Activated T-helper 17 cell treated with anti-CD3 and anti-CD28 coated beads, Interleukin-2, amount 50 U/mL, for 72 hours (primary cell): ENCODE results near the gene PTPRD. TPM values are rescaled to one million over a fixed set of nuclear protein-coding genes. Genes with fewer than 3 reads are reported as not detected.

ENCODE experiments used
- ATAC-seq: fragments of 150-1000 bp; cut with Tn5 transposase; replicated peaks from 2 replicates; pipeline ENCODE4 v1.10.0; 2021; ENCODE audit warnings: mild to moderate bottlenecking, moderate library complexity
- H3K27ac Mint-ChIP-seq: one replicate; pipeline ENCODE4 v1.8.0; 2022; ENCODE audit warnings: mixed read lengths
- H3K27me3 Mint-ChIP-seq: one replicate; pipeline ENCODE4 v1.8.0; 2022; ENCODE audit warnings: mixed read lengths
- H3K36me3 Mint-ChIP-seq: one replicate; pipeline ENCODE4 v1.8.0; 2022; ENCODE audit warnings: low read depth, mild to moderate bottlenecking, mixed read lengths
- H3K4me1 Mint-ChIP-seq: one replicate; pipeline ENCODE4 v1.8.0; 2022; ENCODE audit warnings: mixed read lengths
- H3K4me3 Mint-ChIP-seq: one replicate; pipeline ENCODE4 v1.8.0; 2022; ENCODE audit warnings: mild to moderate bottlenecking, mixed read lengths
- H3K9me3 Mint-ChIP-seq: one replicate; pipeline ENCODE4 v1.8.0; 2022; ENCODE audit warnings: mixed read lengths
- total RNA-seq, 2 donors: library from RNA; stranded (reverse); gene quantifications; one replicate each; pipeline ENCODE4 v1.2.3, GENCODE V29; 2022

PTPRD gene
- total RNA-seq, 2 donors from 2014 or later = 0.04 TPM; not detected in 1

DNA sequence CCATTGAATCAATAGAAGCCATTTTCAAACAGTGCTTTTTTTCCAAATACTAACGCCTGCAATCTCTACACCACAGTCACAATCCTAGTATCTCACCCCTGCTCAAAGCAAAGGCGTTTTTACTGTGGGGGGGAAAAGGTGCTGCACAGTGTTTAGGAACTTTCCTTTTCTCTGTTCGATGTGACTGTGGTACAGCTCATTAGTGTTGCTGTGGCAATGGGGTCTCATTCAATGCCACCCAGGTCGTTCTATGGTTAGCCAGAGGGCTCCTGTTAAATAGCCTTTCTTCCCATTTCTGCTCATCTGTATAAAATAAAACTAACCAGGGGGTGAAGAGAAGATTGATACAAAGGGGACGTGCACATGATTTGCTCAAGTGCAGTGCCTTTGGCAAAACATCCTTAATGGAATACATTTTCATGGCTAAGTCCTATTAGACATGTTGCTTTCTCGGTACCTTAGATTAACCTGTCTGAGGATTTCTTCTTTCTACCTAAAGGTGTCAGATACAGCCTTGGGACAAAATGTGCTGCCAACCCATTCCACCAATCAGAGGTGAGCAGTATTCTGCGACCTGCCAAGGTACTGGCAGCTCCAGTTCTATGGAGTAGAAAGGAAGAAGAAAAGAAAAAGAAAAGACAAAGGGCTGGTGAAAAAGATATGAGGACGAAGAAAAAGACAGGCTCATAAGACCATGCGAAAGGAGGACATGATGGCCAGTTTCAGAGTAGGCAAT, 2161.8 kb downstream of the PTPRD start:
- H3K9me3 Mint-ChIP-seq = no peaks in the 10 kb centered on the region
- H3K27ac Mint-ChIP-seq = no peak overlapping the region
- no peak overlapping the region for H3K4me3 Mint-ChIP-seq
- no peak for ATAC-seq
- H3K36me3 Mint-ChIP-seq = no peaks in the 10 kb centered on the region
- H3K4me1 Mint-ChIP-seq = no peaks in the 10 kb centered on the region
- H3K27me3 Mint-ChIP-seq = peaks cover 4% of the 10 kb centered on the region

DNA sequence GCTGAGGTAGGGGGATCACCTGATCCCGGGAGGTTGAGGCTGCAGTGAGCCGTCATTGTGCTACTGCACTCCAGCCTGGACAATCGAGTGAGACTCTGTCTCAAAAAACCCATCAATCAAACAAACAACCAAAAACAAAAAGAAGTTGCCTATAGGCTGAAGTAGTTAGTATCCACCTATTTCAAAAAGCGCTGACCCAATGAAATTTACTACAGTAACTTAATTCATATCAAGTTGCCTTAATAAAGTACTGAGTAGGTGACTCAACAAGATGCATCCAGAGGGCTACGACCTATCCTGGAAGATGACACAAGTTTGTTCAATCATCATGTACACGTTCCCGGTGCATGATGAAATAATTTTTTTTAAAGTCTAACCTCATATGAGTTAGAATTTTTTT, 2164.6 kb downstream of the PTPRD start:
- Mint-ChIP-seq H3K27ac (no peak overlapping the region), H3K27me3 (peaks cover 4% of the 10 kb centered on the region), H3K9me3 (no peaks in the 10 kb centered on the region), H3K36me3 (no peaks in the 10 kb centered on the region), H3K4me3 (no peak overlapping the region), H3K4me1 (no peaks in the 10 kb centered on the region)
- ATAC-seq = no peak

GRCh38 chr9:8447601-8448000, 2165.2 kb downstream of the PTPRD start:
- Mint-ChIP-seq H3K4me1 (no peaks in the 10 kb centered on the region), H3K36me3 (no peaks in the 10 kb centered on the region), H3K27me3 (peaks cover 4% of the 10 kb centered on the region), H3K9me3 (no peaks in the 10 kb centered on the region), H3K4me3 (no peak overlapping the region), H3K27ac (no peak overlapping the region)
- ATAC-seq = no peak

DNA sequence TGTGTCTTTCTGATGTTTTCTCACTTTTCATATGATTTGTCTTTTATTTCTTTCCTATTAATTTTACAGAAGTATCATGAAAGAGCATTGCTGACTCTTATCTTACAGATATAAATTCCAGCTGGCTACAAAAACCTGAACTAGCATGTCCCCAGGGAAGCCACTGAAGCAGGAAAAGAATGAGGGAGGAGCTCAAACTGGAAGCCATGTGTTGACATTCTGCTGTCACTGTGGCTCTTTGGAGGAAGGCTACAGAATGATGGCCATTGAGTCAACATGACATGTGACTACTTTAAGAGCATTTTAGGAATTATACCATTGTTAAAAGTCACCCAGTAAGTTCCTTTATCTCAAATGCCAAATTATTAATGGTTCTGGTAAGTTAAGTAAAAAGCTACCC, 2174.9 kb downstream of the PTPRD start:
- Mint-ChIP-seq H3K9me3 (no peaks in the 10 kb centered on the region), H3K27ac (no peak overlapping the region), H3K4me1 (peaks cover 8% of the 10 kb centered on the region), H3K27me3 (peaks cover 3% of the 10 kb centered on the region), H3K4me3 (no peak overlapping the region), H3K36me3 (no peaks in the 10 kb centered on the region)
- no peak for ATAC-seq

- H3K4me3 Mint-ChIP-seq = no peak overlapping the region
- peak overlapping the region; percentile 62 for H3K27ac Mint-ChIP-seq
Observed at GRCh38 chr9:8437259-8437658, 2175.5 kb downstream of the PTPRD start.

GRCh38 chr9:8436786-8437185, 2176.0 kb downstream of the PTPRD start:
- peak; percentile 88 for ATAC-seq
- Mint-ChIP-seq H3K36me3 (no peaks in the 10 kb centered on the region), H3K4me3 (no peak overlapping the region)

More at GRCh38 chr9:8437259-8437658, 2175.5 kb downstream of the PTPRD start:
- no peak for ATAC-seq
- Mint-ChIP-seq H3K9me3 (no peaks in the 10 kb centered on the region), H3K27me3 (peaks cover 3% of the 10 kb centered on the region), H3K4me1 (peaks cover 8% of the 10 kb centered on the region), H3K36me3 (no peaks in the 10 kb centered on the region)

GRCh38 chr9:8434621-8435020, 2178.2 kb downstream of the PTPRD start:
- Mint-ChIP-seq H3K9me3 (no peaks in the 10 kb centered on the region), H3K27me3 (peaks cover 3% of the 10 kb centered on the region)

More at GRCh38 chr9:8436786-8437185, 2176.0 kb downstream of the PTPRD start:
- H3K27me3 Mint-ChIP-seq = peaks cover 3% of the 10 kb centered on the region
- H3K27ac Mint-ChIP-seq = peak overlapping the region; percentile 62
- H3K9me3 Mint-ChIP-seq = no peaks in the 10 kb centered on the region
- H3K4me1 Mint-ChIP-seq = peaks cover 8% of the 10 kb centered on the region

DNA sequence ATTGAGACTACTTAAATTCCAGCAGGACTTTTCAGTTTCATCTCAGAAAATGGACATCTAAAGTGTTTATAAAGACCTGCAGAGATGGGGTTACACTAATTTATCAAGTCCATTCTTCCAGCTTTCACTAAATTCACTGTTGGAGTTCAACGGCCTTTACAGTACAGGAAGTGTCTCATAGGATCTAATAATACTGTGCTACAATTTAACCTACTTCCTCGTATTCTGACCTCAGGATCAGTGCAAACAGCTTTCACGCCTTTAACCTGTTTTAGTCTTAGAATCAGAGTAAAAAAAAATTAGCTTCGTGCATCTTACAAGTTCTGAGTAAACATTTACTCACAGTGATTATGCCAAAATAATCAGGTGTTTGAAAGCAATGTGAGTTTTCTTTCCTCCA, 2180.6 kb downstream of the PTPRD start:
- no peak for ATAC-seq
- Mint-ChIP-seq H3K27me3 (no peaks in the 10 kb centered on the region), H3K9me3 (no peaks in the 10 kb centered on the region), H3K4me3 (no peak overlapping the region), H3K36me3 (no peaks in the 10 kb centered on the region), H3K27ac (no peak overlapping the region), H3K4me1 (peaks cover 30% of the 10 kb centered on the region)

More at GRCh38 chr9:8434621-8435020, 2178.2 kb downstream of the PTPRD start:
- H3K36me3 Mint-ChIP-seq = no peaks in the 10 kb centered on the region
- H3K27ac Mint-ChIP-seq = no peak overlapping the region
- H3K4me3 Mint-ChIP-seq = no peak overlapping the region
- H3K4me1 Mint-ChIP-seq = peaks cover 18% of the 10 kb centered on the region
- no peak for ATAC-seq

DNA sequence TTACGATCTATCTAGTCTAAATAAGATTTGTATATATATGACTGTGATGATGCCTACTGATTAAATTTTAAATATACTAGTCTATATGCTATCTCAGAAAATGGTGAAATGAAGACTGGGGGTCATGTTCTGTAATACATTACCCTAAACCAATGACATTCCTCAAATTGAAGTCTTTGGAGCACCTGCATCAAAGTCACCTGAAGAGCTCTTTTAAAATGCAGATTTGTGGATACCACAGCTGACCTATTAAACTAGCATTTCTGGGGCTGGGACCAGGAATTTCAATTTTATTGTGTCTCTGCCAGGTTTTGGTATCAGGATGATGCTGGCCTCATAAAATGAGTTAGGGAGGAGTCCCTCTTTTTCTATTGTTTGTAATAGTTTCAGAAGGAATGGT, 2181.3 kb downstream of the PTPRD start:
- H3K4me1 Mint-ChIP-seq = peaks cover 26% of the 10 kb centered on the region
- H3K9me3 Mint-ChIP-seq = no peaks in the 10 kb centered on the region
- H3K27me3 Mint-ChIP-seq = no peaks in the 10 kb centered on the region
- H3K4me3 Mint-ChIP-seq = no peak overlapping the region
- H3K27ac Mint-ChIP-seq = peak overlapping the region; percentile 79
- no peaks in the 10 kb centered on the region for H3K36me3 Mint-ChIP-seq
- ATAC-seq = no peak

DNA sequence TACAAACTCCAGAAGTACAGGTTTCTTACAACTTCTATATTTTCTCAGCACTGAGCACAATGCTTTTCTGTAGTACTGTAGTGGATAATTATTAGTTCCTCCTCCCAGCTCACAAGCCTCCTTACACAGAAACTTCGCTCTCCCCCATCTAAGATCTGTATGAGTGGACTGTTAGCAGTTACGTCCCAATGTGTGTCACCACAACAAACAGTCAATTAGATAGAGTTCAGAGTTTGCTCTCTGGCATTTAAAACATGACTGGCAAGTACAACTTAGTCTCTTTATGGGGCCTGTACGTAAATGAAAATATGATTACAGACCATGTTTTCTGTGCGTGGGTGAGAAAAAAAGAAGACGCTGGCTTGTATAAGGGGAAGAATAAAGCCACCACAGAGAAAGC, 2181.9 kb downstream of the PTPRD start:
- Mint-ChIP-seq H3K4me1 (peaks cover 26% of the 10 kb centered on the region), H3K4me3 (peak overlapping the region; percentile 37), H3K27me3 (no peaks in the 10 kb centered on the region), H3K27ac (peak overlapping the region; percentile 79), H3K9me3 (no peaks in the 10 kb centered on the region), H3K36me3 (no peaks in the 10 kb centered on the region)
- peak; percentile 57 for ATAC-seq

DNA sequence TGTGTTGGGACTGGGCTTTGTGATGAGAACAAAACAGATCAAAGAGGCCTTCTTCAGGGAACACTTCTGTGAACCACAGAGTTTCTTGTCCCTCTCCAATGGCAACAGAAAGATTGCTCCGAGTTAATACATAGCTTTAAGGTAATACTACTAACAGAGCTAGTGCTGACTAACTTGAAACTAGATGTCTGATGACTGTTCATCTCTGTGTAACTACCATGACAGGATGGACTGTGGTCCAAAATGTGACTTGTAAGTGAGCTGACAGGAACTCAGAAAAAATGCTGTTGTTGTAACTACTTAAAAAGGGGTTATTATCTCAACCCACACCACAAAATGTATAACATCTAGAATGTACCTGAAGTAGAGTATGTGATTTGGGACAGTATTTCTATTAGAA, 2183.0 kb downstream of the PTPRD start:
- ATAC-seq = peak; percentile 81
- H3K4me3 Mint-ChIP-seq = peak overlapping the region; percentile 53
- peak overlapping the region; percentile 87 for H3K27ac Mint-ChIP-seq
- no peaks in the 10 kb centered on the region for H3K9me3 Mint-ChIP-seq
- H3K36me3 Mint-ChIP-seq = no peaks in the 10 kb centered on the region
- no peaks in the 10 kb centered on the region for H3K27me3 Mint-ChIP-seq
- peaks cover 26% of the 10 kb centered on the region for H3K4me1 Mint-ChIP-seq

DNA sequence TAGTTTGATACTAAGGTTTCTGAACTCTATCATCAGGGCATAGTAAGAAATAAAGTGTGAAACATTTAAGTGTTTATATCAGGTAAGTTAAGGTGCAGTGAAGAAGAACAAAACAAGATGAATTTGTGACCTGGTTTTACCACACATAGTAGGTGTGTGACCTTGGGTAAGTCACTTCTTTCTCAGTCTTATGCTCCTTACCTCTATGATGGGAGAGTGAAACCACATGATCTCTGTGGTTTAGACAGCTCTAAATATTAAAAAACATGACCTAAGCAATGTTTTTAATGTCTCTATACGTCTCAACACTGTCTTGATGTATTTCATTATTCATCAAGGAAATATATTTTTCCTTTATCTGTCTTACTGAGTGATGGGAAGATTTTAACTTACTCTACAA, 2183.6 kb downstream of the PTPRD start:
- no peaks in the 10 kb centered on the region for H3K9me3 Mint-ChIP-seq
- H3K4me1 Mint-ChIP-seq = peaks cover 26% of the 10 kb centered on the region
- H3K27ac Mint-ChIP-seq = peak overlapping the region; percentile 87
- no peaks in the 10 kb centered on the region for H3K27me3 Mint-ChIP-seq
- H3K36me3 Mint-ChIP-seq = no peaks in the 10 kb centered on the region
- ATAC-seq = peak; percentile 68
- peak overlapping the region; percentile 53 for H3K4me3 Mint-ChIP-seq

DNA sequence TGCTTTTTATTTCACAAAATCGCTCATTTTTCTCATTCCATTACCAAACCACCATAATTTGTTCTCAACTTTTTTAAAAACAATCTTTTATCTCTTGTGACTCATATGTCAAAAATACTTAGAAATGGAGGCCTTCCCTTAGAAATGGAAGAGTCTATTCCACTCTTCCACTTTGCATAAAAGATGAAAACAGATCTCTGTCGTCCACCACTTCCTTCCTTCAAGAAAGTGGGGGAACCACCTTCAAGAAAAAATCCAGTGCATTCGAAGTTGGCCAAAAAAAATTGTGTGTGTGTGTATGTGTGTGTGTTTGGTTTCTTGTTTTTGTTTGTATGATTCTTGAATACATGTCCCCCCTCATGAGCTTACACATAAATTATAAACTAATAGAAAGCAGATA, 2184.4 kb downstream of the PTPRD start:
- peak overlapping the region; percentile 87 for H3K27ac Mint-ChIP-seq
- H3K36me3 Mint-ChIP-seq = no peaks in the 10 kb centered on the region
- H3K4me1 Mint-ChIP-seq = peaks cover 26% of the 10 kb centered on the region
- H3K9me3 Mint-ChIP-seq = no peaks in the 10 kb centered on the region
- no peaks in the 10 kb centered on the region for H3K27me3 Mint-ChIP-seq
- peak overlapping the region; percentile 53 for H3K4me3 Mint-ChIP-seq
- ATAC-seq = peak; percentile 28

DNA sequence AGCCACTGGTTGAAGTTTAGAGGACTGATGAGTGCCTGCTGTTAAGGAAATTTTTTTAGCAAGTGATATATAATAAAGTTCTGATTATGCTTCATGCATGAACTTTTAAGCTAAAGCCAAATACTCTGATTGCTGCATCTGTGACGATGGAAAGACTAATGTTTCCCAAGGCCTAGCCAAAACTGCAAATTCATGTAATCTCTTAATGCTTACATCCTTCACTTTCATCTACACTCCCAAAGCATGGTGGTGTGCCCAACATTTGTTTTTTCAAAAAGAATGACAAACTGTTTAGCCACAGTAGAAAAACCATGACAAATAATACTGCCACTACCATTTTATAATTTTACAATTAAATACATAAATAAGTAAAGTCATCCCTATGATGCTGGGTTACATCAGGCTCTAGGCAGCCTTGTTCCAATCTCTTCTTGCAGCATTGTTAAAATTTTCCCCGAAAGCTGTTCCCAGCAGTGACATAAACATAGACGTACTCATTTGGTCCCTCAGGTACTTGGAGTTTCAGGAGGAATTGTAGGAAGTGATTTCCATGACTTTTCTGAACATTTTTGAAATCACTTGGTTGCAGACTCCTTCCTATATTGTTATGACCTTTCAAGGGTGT, 2187.9 kb downstream of the PTPRD start:
- H3K27ac Mint-ChIP-seq = no peak overlapping the region
- no peaks in the 10 kb centered on the region for H3K9me3 Mint-ChIP-seq
- no peak for ATAC-seq
- no peaks in the 10 kb centered on the region for H3K36me3 Mint-ChIP-seq
- H3K4me3 Mint-ChIP-seq = no peak overlapping the region
- peaks cover 16% of the 10 kb centered on the region for H3K4me1 Mint-ChIP-seq
- H3K27me3 Mint-ChIP-seq = peaks cover 3% of the 10 kb centered on the region

DNA sequence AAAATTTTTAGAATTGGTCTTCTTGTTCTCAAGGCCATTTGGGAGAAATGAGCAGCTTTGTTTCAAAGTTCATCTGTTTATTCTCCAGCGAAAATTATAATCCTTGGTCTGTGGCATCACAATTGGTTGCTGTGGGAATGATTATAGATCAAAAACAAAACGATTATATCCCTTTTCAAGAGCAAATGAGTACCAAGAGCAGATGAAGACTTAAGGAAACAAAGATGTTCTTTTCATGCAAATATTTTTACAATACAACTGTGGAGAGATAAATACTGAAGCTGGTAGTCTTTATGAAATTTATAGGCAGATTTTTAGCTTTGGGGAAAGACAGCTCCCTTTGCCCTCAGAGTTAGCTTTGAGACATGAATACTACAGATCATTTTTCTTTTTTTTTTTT, 2192.4 kb downstream of the PTPRD start:
- Mint-ChIP-seq H3K36me3 (no peaks in the 10 kb centered on the region), H3K27ac (no peak overlapping the region), H3K4me1 (no peaks in the 10 kb centered on the region), H3K27me3 (peaks cover 3% of the 10 kb centered on the region), H3K4me3 (no peak overlapping the region), H3K9me3 (no peaks in the 10 kb centered on the region)
- ATAC-seq = no peak
